GM12892 (cell line): ENCODE data around the gene GRIA2.
"Not testable (repeated sequence)": the region's sequence is repeated elsewhere in the genome, so short reads cannot be mapped to it uniquely, and the experiment has no call there.

ENCODE experiments used
- DNase-seq: peaks from one replicate; pipeline ENCODE4 v3.0.0; 2011; ENCODE audit not compliant: insufficient read length
- FAIRE-seq: peaks from 2 replicates; lab custom pipeline; 2011; peaks lifted over from hg19 to GRCh38; lab: Jason Lieb, UNC
- POLR2A ChIP-seq: IDR thresholded peaks from 2 replicates; pipeline ENCODE4 v1.6.1; 2011; ENCODE audit warnings: low read depth, low read length, control low read depth
- POLR2AphosphoS5 ChIP-seq: IDR thresholded peaks from 2 replicates; pipeline ENCODE4 v1.6.1; 2011; ENCODE audit warnings: low read depth, low read length, control low read depth
- TAF1 ChIP-seq: IDR thresholded peaks from 2 replicates; pipeline ENCODE4 v1.6.1; 2011; ENCODE audit warnings: low read depth, mild to moderate bottlenecking, control low read depth, low read length, borderline replicate concordance

GRIA2 gene

GRCh38 chr4:157222771-157223160 lies 2.2 kb downstream of the GRIA2 start:
- no peak for FAIRE-seq
- TF ChIP-seq TAF1 (no peak), POLR2A (no peak), POLR2AphosphoS5 (no peak)
- DNase-seq: no peak

DNA sequence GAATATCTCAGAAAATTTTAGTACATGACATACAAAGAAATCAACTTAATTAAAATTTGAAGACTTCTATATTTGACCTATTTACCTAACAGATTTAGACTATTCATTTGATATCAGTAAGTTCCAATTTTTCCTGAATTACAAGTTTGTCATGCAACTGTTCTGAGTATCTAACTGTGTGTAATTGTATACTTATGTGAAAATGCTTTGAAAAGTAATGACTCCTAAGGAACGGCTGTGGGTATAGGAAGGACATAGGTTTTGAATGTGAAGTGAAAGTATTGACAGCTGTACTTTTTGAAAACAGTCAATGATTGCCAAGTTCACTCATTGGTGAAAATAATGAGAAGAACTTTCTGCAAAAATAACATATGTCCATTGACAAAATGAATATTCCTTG lies 2.9 kb downstream of the GRIA2 start:
- TF ChIP-seq POLR2A: no peak
- no peak for TF ChIP-seq TAF1
- DNase-seq (no peak), FAIRE-seq (no peak)

GRCh38 chr4:157225096-157225495 lies 4.6 kb downstream of the GRIA2 start:
- DNase-seq (no peak), FAIRE-seq (no peak)
- TF ChIP-seq POLR2AphosphoS5: no peak
- no peak for TF ChIP-seq TAF1
- TF ChIP-seq POLR2A: no peak

GRCh38 chr4:157226035-157226434 lies 5.5 kb downstream of the GRIA2 start:
- no peak for FAIRE-seq
- TF ChIP-seq TAF1: no peak
- TF ChIP-seq POLR2A: no peak
- no peak for TF ChIP-seq POLR2AphosphoS5
- no peak for DNase-seq

GRCh38 chr4:157226601-157227000 lies 6.1 kb downstream of the GRIA2 start:
- DNase-seq (no peak), FAIRE-seq (no peak)
- no peak for TF ChIP-seq TAF1
- TF ChIP-seq POLR2A: no peak
- no peak for TF ChIP-seq POLR2AphosphoS5

GRCh38 chr4:157231525-157231924 lies 11.0 kb downstream of the GRIA2 start:
- FAIRE-seq (no peak), DNase-seq (no peak)
- TF ChIP-seq POLR2A (no peak), TAF1 (no peak), POLR2AphosphoS5 (no peak)

- DNase-seq (no peak), FAIRE-seq (no peak)
- no peak for TF ChIP-seq POLR2AphosphoS5
- no peak for TF ChIP-seq POLR2A
- no peak for TF ChIP-seq TAF1
Measured at GRCh38 chr4:157242871-157243270, 22.3 kb downstream of the GRIA2 start.

DNA sequence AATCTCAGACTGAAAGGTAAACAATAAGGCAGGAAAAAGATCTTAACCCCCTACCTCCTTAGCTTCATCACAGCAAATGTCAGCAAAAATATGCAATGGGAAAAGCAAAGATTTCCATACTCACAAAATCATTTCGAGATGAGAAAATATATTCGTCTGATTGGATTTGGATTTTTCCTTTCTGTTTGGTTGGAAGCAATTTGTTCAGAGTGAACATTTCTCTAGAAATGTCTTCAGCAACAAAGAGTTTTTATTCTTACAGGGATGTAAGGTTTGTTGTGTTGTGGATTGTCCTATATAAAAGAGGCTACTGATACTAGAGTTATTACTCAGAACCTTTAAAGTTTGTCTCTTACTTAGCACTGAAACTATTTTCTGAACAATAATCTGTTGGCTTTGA lies 23.8 kb downstream of the GRIA2 start:
- DNase-seq: no peak
- no peak for TF ChIP-seq TAF1
- TF ChIP-seq POLR2AphosphoS5: no peak
- TF ChIP-seq POLR2A: no peak
- FAIRE-seq: no peak

GRCh38 chr4:157245351-157245750 lies 24.8 kb downstream of the GRIA2 start:
- DNase-seq (no peak), FAIRE-seq (no peak)
- TF ChIP-seq POLR2A: no peak
- TF ChIP-seq TAF1: no peak
- TF ChIP-seq POLR2AphosphoS5: no peak

DNA sequence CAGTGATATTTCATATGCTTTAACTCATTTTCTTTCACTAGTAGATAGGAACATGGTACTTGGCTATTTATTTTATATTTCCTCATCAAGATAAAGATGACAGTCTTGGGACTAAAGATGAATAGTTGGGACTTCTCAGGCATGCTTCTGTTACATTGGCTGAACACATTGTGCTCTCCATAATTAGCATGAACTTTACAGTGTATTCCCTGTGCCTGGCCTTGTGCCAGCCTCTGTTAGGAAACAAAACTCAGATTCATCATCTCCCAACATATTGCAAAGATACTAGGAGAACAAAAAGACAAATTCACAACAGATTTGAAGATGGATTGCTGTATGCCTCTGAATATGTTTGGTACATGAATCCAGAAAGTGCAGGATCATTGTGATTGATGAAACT lies 26.4 kb downstream of the GRIA2 start:
- no peak for FAIRE-seq
- no peak for DNase-seq
- TF ChIP-seq POLR2AphosphoS5 (no peak), POLR2A (no peak), TAF1 (no peak)

DNA sequence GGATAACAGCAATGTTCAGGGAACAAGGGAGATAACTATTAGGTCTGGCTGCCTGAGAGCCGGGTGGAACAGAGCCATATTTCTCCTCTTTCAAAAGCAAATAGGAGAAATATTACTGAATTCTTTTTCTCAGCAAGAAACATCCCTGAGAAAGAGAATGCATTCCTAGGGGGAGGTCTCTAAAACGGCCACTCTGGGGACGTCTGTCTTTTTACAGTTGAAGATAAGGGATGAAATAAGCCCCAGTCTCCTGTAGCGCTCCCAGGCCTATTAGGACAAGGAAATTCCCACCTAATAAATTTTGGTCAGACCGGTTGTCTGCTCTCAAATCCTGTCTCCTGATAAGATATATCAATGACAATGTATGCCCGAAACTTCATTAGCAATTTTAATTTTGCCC lies 37.6 kb downstream of the GRIA2 start:
- not testable (repeated sequence) for DNase-seq, FAIRE-seq

- FAIRE-seq: no peak
- TF ChIP-seq POLR2A (no peak), TAF1 (no peak), POLR2AphosphoS5 (no peak)
- no peak for DNase-seq
Measured at GRCh38 chr4:157265281-157265680, 44.8 kb downstream of the GRIA2 start.

DNA sequence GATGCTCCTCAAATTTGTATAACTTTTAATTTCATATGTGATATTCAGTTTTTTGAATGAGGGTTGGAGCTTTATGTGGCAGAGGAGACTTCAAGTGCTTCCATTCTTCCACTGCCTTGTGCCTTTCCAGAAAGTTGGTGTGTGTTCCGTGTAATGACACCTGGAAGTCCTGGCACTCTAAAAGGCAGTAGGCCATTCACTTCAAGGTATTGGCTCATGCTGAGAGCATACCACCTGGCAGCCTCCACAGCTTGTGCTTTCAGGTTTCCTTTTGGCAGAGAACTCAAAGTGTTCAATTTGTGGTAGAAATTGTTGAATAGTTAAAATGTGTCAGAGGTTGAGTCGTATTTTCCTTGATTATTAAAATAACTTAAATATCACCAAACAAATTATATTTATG lies 49.6 kb downstream of the GRIA2 start:
- FAIRE-seq (no peak), DNase-seq (no peak)
- no peak for TF ChIP-seq TAF1
- no peak for TF ChIP-seq POLR2A
- TF ChIP-seq POLR2AphosphoS5: no peak
